Uterus (tissue), 2 donors: ENCODE data around the gene HIVEP1.

Experiments used
- POLR2A ChIP-seq, 2 donors: fragments of 450-650 bp; IDR thresholded peaks; one replicate each; pipeline ENCODE4 v1.6.1; 2016; ENCODE audit warnings: antibody characterized with exemption in 2 of 2, mild to moderate bottlenecking in 1 of 2, moderate library complexity in 1 of 2
- TF ChIP-seq, protein P1 (sequence below), 4 experiments: fragments of 200-600 bp in 2 of 4; fragments of 450-650 bp in 2 of 4; sonication (generic) in 2 of 4; IDR thresholded peaks; one replicate each; pipeline ENCODE4 v1.5.1; 2016 to 2019; ENCODE audit warnings: antibody characterized with exemption in 4 of 4, mild to moderate bottlenecking in 2 of 4, moderate library complexity in 1 of 4

DNA sequence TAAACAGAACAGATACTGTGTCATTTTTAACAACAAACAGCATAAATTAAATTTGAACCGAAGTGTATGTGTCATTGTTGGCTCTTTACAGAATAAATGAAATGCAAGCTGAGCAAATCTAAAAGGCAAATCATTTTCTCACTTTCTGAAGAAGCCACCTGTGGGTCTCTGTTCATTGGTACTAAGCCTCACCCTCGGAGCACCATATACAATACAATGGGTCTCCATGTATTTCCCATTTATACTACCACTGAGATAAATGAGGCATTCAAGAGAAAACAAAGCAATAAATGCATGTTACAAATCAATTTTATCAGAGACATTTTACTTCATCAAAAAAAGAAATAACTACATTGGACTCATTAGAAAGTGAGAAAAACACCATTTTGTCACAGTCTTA, 38.9 kb upstream of the HIVEP1 start:
- TF ChIP-seq, protein P1, sequence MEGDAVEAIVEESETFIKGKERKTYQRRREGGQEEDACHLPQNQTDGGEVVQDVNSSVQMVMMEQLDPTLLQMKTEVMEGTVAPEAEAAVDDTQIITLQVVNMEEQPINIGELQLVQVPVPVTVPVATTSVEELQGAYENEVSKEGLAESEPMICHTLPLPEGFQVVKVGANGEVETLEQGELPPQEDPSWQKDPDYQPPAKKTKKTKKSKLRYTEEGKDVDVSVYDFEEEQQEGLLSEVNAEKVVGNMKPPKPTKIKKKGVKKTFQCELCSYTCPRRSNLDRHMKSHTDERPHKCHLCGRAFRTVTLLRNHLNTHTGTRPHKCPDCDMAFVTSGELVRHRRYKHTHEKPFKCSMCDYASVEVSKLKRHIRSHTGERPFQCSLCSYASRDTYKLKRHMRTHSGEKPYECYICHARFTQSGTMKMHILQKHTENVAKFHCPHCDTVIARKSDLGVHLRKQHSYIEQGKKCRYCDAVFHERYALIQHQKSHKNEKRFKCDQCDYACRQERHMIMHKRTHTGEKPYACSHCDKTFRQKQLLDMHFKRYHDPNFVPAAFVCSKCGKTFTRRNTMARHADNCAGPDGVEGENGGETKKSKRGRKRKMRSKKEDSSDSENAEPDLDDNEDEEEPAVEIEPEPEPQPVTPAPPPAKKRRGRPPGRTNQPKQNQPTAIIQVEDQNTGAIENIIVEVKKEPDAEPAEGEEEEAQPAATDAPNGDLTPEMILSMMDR (IDR thresholded peaks at IDR 0.05), result no peak
- no peak for TF ChIP-seq POLR2A (IDR thresholded peaks at IDR 0.05)
